Muscle of back (tissue), 11 donors: ENCODE data around the gene ZFPM1. TPM values are rescaled to one million over a fixed set of nuclear protein-coding genes. Genes with fewer than 3 reads are reported as not detected.

Experiments used
- DNase-seq, 3 donors: peaks; one replicate each; pipeline versions ENCODE4 v3.0.0 to v3.0.0-alpha.2; 2013
- polyA plus RNA-seq, 10 donors: library from polyadenylated mRNA; unstranded; fragments of 120-200 nt; gene quantifications; one replicate each; pipeline ENCODE4 v1.2.1, GENCODE V29; 2013; ENCODE audit not compliant: insufficient read length in 10 of 10

ZFPM1 gene
- polyA plus RNA-seq, 10 donors: 1.1 to 2.7 (median 1.3) TPM

DNA sequence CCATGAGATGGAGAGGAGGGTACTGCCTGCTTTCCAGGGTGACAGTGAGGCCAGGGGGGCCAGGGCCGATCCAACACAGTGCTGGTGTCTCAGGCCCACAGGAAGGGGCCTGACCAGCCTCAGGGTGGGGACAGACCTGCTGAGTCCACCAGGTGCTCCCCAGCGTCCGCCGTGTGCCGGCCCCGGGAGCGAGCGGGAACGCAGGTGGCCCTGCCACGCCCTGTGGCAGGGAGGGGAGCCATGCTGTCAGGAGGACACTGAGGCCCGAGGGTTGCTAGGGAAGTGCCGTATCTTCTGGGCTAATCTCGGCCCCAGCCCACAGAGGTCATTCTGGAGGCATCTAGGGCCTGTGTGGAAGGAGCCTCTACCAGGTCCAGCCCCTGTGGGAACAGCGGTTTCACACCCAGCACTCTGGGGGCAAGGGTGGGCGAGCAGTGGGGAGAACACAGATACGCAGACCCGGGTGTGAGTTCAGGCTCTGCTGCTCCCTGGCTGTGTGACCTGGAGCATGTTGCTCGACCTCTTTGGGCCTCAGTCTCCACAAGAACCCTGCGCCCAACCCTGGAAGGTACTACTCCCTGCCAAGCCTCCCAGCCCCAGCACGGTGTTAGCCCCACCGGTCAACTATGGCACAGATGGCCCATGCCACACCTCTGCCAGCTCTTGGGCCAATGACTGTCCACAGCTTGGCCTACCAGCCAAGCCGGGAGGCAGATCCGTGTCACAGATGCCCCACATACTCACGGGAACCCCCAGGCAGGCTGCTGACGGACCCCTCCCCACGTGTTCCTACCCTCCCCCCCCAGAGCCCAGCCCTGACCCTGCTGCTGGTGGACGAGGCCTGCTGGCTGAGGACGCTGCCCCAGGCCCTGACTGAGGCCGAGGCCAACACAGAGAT lies 73.2 kb downstream of the ZFPM1 start:
- DNase-seq: no peak

GRCh38 chr16:88526906-88527185 lies 73.8 kb downstream of the ZFPM1 start:
- DNase-seq: no peak

DNA sequence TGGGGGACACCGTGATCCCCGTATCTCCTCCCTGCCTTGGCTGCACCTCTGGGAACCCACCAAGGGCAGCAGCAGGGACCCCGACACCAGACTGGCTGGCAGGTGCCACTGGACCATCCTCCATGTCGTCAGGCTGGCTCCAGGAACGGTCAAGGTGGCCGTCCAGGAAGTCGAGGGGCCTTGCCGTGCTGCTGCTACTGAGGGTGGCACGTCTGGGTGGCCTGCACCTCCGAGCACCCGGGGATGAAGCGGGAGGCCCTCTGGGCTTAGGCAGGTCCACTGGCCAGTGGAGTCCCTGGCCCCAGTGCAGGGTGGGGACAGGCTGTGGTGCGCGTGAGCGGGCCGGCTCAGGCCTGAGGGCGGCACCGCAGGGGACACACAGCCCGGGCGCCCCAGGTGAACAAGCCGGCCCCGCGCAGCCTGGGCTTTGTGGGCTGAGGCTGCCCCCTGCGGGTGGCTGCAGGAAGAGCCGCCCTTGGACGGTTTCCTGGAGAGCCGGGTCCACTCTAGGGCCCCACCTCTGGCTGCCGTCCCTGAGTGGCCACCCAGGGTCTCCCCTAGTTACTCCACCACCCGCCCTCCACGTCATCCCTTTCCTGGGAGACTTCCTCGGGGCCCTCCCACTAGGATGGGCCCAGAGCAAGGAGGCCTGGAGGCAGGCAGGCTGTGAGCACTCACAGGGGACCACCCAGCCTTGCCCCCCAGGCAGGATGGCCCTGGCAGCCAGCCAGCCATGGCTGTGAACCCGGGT lies 74.3 kb downstream of the ZFPM1 start:
- DNase-seq: peak; percentile 33 to 85 (median 78)

DNA sequence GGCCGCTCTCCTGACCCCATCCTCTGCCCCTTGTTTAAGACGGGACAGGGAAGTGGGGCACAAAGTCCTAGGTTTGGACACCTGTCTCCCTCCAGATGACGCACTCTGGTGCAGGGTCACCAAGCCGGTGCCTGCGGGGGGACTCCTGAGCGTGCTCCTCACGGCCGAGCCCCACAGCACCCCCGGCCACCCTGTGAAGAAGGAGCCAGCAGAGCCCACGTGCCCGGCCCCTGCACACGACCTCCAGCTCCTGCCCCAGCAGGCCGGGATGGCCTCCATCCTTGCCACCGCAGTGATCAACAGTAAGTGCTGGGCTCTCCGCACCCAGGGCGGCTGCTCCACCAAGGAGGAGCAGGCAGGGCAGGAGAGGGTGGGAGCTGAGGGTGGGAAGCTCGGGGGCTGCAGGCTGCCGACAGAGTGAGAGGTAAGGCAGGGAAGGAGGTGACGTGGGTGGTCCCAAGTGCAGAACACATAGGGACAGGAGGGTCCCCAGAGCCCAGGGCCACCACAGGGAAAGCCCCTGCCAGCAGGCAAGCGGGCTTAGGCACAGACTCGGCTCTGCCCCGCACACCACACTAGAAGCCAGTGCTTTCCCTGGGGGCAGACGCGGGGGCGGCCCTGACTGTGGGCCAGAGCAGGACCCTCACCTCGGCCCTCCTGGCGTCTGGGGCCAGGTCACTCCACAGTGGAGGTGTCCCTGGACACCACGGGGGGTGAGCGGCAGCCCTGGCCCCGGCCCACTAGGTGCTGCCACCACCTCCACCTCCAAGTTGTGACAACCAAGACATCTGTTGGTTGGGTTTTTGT lies 75.1 kb downstream of the ZFPM1 start:
- no peak for DNase-seq

- DNase-seq: no peak
These were observed 75.8 kb downstream of the ZFPM1 start for GRCh38 chr16:88528902-88529318.

- no peak for DNase-seq
These were observed 76.5 kb downstream of the ZFPM1 start for GRCh38 chr16:88529596-88529995.

DNA sequence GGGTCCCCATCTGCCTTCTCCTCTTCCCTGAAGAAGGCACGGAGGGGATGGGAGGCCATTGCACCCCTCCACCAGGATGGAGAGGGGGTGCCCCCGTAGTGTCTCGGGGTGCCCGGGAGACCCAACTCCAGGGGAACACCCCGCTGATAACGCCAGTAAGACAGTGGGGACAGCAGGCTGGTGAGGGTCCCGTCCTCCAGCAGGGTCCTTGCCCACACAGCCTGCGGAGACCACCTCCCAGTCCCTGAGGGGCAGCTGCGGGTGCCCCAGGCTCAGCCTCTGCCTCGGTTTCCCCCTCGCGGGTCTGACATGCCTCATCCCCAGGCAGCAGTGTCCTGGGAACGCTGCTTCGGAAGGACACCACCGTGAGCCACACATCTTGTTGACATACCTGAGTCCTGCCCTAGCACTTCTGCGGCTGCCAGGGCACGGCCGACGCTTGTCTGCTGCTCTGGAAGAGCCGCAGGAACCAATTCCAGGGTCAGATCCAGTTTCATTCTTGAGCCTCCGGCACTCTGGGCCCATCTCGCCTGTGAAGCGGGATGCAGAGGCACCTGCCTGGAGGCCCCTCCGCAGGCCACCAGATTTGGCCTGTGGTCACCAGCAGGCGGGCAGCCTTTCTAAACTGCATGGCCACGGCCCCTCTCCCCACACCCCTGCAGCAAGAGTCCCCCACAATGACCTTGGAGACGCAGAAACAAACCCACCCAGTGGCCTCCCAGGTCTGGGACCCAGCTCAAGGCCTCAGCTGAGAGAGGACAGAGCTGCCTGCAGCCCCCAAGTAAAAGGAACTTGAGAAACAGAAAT lies 77.2 kb downstream of the ZFPM1 start:
- no peak for DNase-seq

DNA sequence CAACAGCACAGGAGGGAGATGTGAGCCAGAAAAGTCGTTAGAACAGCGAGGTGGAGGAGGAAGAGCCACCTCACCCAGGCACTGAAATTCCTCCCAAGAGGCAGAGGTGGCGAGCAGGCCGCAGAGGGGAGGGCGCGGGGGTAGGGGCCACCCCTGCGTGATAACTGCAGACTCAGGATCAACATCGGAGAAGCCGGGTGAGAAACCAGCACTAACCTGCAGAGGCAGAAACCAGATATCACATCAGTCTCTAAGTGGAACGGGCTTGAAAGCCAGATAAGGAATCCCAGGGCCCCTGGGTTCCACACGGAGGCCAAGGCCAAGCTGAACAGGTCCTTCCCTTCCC lies 77.8 kb downstream of the ZFPM1 start:
- no peak for DNase-seq

- DNase-seq: no peak
These were observed 78.3 kb downstream of the ZFPM1 start for GRCh38 chr16:88531346-88531745.

GRCh38 chr16:88531931-88532433 lies 78.9 kb downstream of the ZFPM1 start:
- DNase-seq: peak in 1 of 3 donors; percentile 8

- DNase-seq: peak in 1 of 3 donors; percentile 25
These were observed 79.6 kb downstream of the ZFPM1 start for GRCh38 chr16:88532434-88533241.

DNA sequence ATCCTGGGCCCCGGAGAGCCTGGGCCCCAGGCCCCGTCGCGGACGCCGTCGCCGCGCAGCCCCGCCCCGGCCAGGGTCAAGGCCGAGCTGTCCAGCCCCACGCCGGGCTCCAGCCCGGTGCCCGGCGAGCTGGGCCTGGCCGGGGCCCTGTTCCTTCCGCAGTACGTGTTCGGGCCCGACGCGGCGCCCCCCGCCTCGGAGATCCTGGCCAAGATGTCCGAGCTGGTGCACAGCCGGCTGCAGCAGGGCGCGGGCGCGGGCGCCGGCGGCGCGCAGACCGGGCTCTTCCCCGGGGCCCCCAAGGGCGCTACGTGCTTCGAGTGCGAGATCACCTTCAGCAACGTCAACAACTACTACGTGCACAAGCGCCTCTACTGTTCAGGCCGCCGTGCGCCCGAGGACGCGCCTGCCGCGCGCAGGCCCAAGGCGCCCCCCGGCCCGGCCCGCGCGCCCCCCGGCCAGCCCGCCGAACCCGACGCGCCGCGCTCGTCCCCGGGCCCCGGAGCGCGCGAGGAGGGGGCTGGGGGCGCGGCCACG lies 80.4 kb downstream of the ZFPM1 start:
- DNase-seq: peak; percentile 38 to 75 (median 56)

- DNase-seq: peak; percentile 73 to 87 (median 83)
These were observed 81.0 kb downstream of the ZFPM1 start for GRCh38 chr16:88533932-88534637.

DNA sequence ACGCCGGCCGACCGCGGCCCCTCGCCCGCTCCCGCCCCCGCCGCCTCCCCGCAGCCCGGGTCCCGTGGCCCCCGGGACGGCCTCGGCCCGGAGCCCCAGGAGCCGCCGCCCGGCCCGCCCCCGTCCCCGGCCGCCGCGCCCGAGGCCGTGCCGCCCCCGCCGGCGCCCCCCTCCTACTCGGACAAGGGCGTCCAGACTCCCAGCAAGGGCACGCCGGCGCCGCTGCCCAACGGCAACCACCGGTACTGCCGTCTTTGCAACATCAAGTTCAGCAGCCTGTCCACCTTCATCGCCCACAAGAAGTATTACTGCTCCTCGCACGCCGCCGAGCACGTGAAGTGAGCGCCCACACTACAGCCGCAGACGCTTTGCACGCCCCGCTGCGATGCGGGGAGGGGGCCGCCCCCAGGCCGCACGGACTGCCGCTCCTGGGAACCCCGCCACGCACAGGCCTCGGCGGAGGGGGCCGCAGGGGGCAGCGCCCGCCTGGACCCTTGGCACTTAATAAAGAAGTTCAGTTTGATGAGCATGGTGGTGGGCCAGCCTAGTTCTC lies 81.6 kb downstream of the ZFPM1 start:
- peak in 1 of 3 donors; percentile 45 for DNase-seq

- no peak for DNase-seq
These were observed 82.2 kb downstream of the ZFPM1 start for GRCh38 chr16:88535191-88535856.

DNA sequence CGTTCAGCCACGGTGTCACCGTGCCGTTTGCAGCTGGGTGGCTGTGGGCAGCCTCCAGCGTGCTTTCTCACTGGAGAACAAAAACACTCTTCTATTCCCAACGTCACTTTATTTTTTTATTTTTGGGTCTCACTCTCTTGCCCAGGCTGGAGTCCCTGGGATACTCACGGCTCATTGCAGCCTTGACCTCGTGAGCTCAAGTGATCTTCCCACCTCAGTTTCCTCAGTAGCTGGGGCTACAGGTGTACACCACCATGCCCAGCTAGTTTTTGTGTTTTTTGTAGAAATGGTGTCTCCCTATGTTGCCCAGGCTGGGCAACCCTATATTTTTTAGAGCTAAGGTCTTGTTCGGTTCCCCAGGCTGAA lies 82.8 kb downstream of the ZFPM1 start:
- DNase-seq: no peak

DNA sequence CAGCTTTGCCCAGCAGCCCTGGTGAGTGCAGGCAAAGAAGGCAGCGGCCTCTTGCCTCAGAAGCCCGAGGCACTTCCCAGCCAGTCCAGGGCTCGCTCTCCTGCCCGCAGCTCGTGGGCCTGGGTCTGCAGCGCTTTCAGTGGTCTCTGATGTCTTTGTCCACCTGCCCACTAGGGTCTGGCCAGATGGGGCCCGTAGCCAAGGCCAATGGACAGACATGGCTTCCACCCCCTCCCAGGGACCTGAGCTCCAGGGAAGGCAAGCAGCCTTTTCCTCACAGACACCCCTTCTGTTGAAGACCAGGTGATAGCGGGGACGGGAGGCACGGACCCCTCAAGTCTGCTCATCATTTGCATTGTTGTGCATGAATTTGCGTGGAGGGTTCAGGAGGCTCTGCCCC lies 83.4 kb downstream of the ZFPM1 start:
- DNase-seq: no peak

DNA sequence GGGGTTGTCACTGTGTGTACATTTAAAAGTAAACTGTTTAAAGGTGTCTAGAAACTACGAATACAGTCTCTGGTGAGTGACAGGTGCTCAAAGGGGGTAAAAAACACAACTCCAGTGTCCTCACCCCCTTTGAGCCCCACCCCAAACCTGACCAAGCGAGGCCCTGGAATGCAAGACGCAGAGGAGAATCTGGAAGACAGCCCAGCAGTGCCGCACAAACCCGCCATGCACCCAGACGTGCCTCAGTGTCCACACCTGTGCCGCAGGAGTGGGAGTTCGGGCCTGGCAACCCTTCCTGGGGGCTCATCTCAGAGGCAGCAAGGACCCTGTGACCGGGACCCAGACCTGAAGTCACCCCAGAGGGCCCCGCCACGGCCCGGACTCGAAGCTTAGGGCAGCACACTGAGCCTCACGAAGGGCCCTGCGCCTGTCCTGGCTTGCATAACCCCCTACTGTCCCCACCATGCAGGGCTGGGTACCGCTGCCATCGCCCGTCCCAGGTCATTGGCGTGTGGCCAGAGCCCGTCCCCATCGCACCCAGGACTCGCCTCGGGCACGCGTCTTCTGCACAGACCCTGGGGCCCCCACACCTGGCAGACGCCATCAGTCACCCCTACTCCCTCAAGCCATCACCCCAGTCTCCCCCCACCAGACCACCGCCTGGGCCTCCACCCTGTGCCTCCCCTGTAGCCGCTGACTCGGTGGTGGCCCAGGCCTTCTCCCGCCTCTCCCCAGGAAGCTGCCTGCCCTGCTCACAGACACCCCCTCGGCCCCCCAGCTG lies 84.1 kb downstream of the ZFPM1 start:
- DNase-seq: peak in 1 of 3 donors; percentile 11
